Mammary epithelial cell (primary cell): ENCODE measurements around the gene PVALEF.

Experiments used
- CTCF ChIP-seq, 2 donors: IDR thresholded peaks in 1 of 2; conservative IDR thresholded peaks in 1 of 2; 2 replicates each; pipeline ENCODE4 v1.5.1; 2011 to 2012; ENCODE audit warnings: inconsistent platforms in 2 of 2, low read length in 2 of 2, mild to moderate bottlenecking in 2 of 2, control low read depth in 1 of 2, low read depth in 1 of 2; ENCODE audit not compliant: insufficient read depth in 1 of 2; ENCODE audit errors: extremely low read depth in 1 of 2
- EZH2 ChIP-seq: IDR thresholded peaks from 2 replicates; pipeline ENCODE4 v1.6.1; 2012; ENCODE audit warnings: low read length, inconsistent platforms, borderline replicate concordance

GRCh38 chr17:81222620-81222905 is 57.3 kb downstream of the PVALEF start:
- TF ChIP-seq CTCF (conservative IDR thresholded peaks at IDR 0.05 in 1 of 2, IDR thresholded peaks at IDR 0.05 in 1 of 2; ENCODE audit: extremely low read depth in 1 of 2, insufficient read depth in 1 of 2, low read depth in 1 of 2, low read length in 2 of 2), result no peak
- no peak for TF ChIP-seq EZH2
